ENCODE results near the gene CORO2B.

DNA sequence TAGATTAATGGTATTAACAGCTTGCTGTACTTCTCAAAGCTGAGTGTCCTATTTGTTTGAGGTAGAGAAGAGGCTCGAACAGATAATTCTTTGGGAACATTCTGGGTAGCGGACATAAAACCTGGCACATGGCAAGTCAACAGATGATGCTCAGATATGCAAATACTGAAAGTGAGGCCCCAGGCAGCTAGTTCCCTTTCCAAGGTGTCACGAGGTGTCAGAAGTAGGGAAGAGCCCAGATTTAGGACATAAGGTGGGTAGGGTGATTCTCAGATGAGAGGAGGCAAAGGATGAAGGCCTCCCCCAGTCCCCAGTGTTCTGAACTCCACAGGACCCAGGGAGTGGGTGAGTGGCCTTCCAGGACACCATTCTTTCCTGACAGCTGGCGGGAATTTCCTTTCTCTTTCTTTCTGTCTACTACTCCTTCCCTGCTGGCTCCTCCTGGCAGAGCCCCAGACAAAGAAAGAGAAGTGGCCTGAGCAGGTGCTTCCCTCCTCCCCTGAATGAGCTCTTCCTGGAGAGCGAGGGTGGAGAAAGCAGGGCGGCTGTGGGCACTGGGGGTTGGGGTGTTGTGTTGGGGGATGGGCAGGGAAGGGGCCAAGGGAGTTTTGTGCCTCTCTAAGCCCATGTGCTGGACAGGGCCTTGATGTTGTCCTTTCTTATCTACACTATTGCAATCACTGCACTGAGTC, 87.5 kb downstream of the CORO2B start:
- no peak for TF ChIP-seq POLR2A (IDR thresholded peaks at IDR 0.05)
- TF ChIP-seq, protein P1, sequence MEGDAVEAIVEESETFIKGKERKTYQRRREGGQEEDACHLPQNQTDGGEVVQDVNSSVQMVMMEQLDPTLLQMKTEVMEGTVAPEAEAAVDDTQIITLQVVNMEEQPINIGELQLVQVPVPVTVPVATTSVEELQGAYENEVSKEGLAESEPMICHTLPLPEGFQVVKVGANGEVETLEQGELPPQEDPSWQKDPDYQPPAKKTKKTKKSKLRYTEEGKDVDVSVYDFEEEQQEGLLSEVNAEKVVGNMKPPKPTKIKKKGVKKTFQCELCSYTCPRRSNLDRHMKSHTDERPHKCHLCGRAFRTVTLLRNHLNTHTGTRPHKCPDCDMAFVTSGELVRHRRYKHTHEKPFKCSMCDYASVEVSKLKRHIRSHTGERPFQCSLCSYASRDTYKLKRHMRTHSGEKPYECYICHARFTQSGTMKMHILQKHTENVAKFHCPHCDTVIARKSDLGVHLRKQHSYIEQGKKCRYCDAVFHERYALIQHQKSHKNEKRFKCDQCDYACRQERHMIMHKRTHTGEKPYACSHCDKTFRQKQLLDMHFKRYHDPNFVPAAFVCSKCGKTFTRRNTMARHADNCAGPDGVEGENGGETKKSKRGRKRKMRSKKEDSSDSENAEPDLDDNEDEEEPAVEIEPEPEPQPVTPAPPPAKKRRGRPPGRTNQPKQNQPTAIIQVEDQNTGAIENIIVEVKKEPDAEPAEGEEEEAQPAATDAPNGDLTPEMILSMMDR (IDR thresholded peaks at IDR 0.05): no peak

All from thyroid gland (tissue), 4 donors.